Stimulated activated naive CD4-positive, alpha-beta T cell (primary cell): Measurements from ENCODE around the gene TMEM272.

Experiments used
- DNase-seq, 6 experiments: peaks; one replicate each; lab custom pipeline; 2025; lab: John Stamatoyannopoulos, UW

TMEM272 gene, protein sequence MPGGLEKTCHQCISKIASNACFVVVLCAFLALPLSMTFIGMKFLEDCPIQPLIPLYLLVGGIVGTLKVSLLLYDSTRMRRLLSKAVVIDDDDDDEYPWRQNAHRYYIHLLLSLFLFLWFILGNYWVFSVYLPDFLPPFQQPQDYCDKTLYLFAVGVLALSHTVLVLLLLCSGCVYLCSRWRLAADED

DNA sequence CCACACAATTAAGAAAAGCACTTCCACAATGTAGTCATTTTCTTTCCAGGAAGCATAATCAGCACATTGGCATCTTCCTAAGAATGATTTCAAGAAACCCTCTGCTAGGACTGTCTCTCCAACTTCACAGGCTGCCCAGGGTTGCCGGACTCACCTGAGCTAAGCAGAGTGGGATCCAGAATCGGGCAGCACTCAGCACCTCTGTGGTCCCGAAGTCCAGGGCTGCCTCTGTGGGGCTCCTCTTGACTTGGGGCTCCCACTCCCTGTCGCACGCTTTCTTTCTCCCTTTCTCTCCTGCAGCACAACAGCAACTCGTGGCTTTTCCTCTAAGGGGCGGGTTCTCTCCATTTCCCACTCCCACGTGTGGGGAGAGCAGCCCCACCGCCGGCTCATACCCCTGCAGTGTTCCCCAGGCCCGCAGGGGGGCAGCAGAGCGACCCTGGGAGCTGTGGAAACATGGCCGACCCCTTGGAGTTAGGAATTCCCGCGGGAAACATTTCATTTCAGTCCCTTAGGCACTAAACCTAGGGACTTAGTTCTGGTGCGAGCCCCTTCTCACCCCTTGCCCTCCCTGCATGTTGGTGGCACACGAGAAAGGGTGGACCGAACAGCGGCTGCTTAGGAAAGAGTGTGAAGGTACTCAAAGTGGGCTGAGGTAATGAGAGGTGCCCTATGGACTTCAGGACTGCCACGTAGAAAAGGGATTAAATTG is at the start of gene TMEM272:
Gene TMEM272 (minus strand): TSS at position 316 of the 712 bp plus-strand sequence. CDS start 6,647 bp downstream, outside the sequence.
- DNase-seq = peak in 5 of 6 experiments; percentile 13 to 51 (median 48)

DNA sequence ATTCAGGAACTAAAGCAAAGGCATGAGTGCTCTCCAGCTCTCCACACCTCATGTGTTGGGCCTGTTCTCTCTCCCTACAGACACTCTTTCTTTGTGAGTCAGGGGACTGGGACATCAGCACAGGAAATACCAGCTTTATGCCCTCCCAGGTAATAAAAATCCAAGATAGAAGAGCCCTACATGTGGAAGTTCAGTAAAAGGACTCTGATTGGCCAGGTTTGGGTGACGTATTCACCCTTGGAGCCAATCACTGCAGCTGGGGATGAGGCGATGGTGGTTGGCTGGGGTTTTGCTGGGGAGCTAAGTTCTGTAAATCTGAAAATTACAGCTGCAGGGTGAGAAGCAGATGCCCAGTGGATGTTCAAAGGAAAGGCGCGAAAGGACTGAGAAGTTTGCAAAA is 49.3 kb upstream of the TMEM272 start:
- no peak for DNase-seq

DNA sequence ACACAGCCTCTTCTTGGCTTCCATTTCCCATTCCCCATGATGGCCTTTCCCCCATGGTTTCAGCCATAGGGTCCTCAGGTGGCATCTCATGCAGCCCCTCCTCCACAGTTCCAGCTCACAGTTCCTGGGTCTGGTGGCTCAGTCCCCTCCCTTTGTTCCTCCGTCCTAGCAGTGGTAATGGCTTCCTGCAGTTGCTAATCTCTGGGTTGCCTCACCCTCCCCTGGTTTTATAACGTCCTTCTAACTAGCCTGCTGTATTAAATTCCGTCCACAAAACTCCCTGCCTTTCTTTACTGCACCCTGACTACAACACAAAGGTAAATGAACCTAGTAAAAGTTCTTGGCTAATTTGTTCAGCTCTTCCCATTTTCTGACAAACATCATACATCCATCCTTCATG is 47.7 kb upstream of the TMEM272 start:
- DNase-seq = no peak

DNA sequence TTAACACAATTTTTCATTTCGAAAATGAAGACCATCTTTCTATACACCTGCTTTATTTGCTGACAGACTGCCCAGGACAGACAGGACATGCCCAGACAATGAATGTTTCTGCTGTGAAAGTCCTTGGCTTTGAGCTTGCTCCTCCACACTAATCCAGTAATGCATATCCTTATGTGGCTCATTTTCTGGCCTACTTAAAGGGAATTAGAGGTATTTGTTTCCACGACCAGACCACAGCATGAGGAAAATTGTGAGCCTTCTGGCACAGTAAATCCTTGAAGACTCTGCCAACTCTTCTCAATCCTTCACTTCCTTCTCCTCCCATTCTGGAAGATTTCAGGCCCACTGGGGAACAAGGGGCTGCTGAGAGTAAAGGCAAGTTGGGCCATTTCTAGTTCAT is 42.5 kb upstream of the TMEM272 start:
- no peak for DNase-seq

DNA sequence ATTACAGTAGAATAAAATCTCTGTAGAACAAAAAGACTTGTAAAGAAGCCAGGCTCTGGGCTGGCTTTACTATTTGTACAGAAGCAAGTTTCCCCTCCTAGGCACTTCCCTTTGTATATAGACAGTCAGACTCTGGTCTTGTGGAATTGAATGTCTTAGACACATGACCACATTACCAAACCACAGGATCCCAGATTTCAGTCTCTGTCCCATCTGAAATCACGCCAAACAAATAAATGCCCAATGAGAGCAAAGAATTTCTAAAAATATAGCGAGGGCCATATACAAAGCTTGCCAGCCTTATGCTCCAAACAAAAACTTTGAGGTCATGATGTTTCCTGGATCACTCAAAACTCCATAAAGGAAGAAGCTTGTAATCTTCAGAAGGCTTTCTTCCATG is 40.7 kb upstream of the TMEM272 start:
- no peak for DNase-seq

DNA sequence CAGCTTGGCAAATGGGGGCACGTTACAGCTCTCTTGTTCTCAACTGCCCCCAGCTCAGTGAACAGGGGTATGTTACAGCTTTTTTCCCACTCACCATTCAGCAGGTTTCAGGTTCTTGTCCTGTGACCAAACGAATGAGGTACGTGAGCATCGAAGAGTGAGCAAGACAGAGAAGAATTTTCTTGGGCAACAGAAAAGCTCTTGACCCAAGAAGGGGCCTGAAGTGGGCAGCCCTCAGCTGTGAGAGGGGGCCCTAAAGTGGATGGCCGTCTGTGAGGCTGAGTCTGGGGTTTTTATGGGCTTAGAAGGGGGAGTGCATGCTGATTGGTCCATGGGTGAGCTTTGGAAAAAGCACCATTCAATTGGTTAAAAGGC is 38.2 kb upstream of the TMEM272 start:
- DNase-seq = no peak

DNA sequence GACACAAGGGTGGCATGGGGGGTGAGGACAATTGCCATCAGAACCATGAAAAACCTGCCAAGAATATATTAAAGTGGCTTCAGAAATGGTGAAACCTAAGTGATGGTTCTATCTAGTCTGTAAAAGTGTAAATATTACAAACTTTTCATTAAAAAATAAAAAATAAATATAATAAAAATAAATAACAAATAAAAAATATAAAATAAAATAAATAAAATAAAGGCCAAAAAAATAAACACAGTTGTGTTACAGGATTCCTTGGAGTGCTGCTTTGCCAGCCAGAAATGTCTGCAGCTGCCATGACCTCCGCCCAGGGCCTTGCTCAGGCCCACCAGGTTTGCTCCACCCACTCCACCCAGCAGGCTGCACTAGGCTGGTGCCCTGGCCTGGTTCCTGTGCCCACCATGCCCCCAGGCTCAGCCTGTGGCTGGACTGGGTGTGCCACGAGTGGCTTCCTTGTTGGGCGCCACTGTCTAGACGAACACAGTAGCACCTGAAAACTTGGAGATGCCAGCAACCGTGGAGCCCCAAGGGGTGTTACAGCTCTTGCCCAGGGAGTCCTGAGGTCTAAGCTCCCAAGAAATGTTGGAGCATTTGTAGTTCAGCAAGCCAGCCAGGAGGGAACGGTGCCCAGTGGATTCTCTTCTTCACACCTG is 37.7 kb upstream of the TMEM272 start:
- no peak for DNase-seq

DNA sequence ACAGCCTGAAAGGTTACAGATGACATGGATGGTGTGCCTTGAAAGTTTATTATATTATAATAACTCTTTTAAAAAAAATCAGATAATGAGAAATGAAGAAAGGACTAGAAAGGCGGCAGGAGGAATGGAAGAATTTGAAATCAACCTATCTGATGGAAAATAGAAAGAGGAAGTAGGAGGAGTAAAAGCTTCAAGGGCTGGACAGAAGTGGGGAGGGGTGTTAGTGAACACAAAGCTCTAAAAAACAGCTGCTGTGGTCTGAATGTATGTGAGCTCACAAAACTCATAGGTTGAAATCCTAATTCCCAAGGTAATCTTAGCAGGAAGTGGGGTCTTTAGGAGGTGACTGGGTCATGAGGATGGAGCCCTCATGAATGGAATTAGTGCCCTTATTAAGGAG is 36.3 kb upstream of the TMEM272 start:
- DNase-seq = no peak

DNA sequence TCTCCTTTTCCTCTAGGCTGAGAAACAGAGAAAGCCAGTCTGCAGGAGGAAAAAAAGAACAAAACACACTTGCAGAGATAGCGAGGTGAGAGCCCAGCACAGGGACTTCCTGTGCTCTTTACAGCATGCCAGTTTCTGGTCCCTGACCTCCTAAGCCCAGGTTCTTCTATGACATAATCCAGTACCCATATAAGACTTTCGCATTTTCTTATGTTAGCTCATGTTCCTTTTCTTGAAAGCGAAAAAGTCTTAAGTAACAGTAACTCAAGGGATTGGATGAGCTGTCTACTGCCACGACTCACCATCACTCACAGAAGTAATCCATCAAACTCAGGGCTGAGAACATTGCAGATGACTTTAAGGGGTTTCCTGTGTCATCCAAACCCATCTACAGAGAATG is 34.2 kb upstream of the TMEM272 start:
- no peak for DNase-seq

DNA sequence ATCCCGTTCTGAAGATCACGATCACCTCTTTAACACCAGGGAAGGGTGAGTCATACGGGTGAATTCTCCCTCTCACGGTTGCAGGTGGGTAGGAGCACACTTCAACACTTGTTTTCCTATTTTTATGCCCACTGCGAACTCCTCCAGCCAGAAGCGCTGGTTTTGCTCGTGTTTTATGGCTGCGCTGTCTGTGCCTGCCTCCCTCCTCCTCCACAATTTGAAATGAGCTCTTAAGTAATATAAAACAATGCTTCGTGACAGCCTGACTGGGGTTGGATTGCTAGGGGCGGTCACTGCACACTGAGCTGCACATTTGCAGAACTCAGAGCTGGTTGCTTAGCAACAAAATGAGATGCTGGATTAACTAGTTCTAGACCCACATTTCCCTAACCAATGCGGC is 29.7 kb upstream of the TMEM272 start:
- no peak for DNase-seq

DNA sequence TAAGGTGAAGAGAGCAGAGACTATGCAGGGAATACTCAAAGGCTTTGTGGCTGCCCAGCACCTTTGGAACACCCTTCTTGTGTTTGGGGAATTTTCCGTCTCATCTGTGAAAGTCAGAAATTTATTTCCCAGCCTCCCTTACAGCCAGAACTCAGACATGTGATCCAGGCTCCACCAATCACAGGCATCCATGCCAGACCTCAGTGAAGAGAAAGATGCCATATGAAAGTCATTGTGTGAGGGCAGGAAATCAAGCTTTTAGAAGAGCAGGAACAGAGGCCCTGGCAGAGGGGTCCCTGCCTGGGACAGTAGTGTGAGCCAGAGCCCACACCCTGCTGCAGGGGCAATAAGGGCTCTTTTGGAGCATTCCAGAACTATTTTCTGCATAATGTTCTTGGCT is 28.9 kb upstream of the TMEM272 start:
- DNase-seq = no peak

DNA sequence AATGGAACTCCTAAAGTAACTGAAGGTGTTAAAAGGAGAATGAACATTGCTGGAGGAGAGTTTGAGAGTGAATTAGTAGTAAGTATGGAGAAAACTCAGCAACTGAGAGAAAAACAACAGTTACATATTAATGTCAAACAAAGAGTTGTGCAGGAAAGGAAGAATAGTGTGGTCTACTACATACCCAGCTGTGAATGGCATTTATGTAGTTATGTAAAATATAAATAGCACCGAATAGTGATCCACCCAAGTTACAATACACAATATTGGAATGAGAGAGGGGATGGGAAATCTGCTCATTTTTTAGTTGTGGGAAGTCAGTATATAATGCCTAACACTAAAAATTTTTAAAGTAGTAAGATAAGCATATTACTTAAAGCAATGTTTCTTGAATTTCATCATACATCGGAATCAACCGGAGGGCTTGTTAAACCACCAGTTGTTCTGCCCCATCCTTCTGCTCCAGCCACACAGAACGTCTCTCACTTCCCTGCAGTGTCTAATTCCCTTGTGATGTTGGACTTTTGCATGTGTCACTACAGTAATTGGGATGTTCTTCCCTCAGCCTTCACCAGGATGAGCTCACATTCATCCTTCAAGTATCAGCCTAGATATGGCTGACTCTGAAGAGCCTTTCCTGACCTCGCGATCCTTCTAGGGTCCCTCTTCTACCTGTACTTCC is 28.3 kb upstream of the TMEM272 start:
- no peak for DNase-seq

DNA sequence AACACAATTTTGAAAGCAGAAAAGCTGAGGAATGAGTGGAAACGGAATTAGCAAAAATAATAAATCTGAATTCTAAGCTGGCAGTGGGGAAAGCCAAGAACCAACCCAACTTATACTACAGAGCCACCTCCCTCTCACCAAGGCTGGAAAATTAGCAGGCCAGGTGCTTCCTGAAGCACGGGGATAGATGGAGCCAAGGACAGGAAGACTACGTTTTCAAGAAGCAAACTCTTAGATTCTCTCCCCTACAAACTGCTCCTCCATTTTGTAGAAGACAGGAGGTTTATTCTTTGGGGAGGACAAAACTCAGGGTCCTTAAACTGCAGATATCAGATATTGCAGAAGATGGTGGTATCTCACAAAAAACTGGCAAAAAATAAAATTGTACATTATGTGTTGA is 25.6 kb upstream of the TMEM272 start:
- DNase-seq = no peak

DNA sequence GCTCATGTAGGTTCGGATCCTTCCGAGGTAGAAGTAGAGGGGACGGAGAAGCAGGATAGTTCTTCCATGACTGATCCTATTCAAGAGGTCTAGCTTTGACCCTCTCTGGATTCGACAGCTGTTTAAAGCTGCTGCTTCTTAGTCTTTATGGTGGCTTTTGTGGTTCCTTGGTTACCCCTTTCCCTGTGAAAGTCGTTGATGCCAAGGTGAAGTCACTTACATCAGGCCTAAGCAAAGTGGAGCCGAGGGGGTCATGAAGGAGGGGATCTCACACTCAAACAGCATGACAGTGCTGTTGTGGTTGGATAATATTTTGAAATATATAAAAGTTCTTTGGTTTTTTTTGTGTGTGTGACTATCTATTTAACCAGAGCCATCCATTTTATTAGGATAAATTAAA is 24.9 kb upstream of the TMEM272 start:
- no peak for DNase-seq

DNA sequence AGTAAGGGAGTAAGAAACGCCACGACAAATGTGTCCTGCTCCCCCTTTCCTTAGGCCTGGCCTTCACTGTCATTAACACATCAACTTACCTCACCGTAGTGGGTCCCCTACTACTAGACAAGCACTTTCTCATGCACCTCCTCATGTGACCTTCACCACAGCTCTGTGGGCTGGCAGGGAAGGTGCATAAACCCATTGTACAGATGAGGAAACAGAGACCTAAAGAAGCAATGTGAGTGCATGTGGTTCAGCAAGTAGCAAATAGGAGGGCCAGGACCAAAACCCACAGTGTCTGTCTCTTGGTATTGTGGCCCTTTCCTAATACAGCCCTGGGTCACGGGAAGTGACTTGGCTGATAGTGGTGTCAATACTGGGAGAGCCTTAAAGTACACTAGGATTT is 22.1 kb upstream of the TMEM272 start:
- no peak for DNase-seq

DNA sequence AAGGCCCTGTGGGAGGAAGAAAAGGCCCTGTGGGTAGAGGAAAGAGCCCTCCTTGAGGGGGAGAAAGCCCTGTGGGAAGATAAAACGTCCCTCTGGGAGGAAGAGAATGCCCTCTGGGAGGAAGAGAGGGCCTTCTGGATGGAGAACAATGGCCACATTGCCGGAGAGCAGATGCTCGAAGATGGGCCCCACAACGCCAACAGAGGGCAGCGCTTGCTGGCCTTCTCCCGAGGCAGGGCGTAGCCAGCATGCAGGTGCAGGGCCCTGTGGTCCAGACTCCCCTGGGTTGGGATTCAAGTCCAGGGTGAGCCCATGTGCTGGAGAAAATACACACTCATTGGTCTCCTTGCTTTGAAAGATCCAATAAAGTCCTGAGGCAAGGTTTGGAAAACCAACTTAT is 20.9 kb upstream of the TMEM272 start:
- DNase-seq = no peak

DNA sequence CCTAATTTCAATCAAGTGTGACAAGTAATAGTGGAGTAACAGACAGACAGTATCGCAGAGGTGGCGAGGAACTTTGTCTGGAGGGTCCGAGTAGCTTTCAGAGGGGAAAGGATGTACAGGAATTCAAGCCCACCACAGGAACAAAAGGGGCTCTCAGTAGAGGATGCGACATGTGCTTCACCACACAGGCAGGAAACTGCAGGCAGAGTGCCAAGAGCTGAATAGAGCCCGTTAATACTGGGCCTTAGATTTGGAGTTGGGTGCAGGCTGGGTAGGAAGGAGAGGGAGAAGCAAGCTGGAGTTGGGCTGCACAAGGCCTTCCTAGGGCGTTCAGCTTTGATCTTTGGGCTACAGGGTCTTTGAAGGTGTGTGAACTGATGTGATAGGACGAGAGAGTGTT is 18.0 kb upstream of the TMEM272 start:
- DNase-seq = peak in 1 of 6 experiments; percentile 5

DNA sequence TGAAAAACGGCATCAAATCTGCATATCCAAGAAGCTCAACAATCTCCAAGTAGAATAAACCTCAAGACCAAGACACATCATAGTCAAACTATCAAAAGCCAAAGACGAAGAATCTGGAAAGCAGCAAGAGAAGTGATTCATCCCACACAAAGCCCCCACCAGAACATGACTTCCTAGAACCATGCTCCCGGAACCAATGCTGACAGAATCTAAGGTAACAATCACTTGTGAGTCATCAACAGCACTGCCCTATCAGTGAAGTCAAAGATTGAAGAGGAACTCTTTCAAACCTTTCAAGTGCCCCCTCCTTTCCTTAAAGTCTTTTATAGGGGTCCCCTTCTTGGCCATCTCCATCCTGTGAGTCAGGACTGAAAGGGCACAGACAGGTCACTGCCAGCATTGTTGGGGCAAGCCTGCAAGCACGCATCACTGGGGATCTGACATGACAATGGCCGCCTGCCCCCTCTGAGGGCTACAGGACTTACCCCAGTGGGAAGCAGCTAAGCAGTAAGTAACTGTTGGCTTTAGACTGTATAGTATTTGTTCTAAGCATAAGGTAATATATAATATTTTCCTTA is 16.8 kb upstream of the TMEM272 start, which contains the start of gene CCDC70:
Gene CCDC70 (plus strand): TSS at position 247 of the 578 bp plus-strand sequence. CDS start 3,443 bp downstream, outside the sequence.
- DNase-seq = no peak

DNA sequence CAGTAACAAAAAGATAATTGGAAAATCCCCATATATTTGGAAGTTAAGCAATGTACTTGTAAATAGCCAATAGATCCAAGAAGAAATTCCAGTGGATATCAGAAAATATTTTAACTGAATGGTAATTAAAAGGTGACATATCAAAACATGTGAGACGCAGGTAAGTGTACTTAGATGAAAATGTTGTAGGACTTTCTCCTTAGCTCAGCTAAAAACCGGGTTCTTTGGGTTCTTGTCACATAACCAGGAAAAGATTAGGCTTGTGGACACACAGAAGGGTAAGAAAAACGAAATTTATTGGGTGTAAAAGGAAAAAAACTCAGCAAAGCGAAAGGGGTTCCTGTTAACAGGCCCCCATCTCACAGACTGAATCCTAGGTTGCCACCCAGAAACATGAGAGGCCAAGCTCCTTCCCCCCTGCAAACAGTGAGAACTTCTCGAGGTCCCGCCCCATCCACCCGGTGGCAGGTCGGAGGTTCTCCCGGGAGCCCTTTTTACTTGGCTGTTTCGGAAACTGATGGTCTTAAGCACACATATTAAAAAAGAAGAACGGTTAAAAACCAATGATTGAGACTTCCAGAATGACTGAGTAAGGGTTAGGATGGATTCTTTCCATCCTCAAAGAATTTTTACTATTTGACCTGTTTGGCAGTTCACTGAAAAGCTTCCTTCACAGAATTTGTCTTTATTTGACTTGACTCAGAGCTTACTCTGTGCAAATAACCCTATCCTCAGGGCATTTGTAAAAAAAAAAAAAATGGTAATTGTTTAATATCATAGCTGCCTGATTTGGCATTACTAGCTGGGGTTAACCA is 13.7 kb upstream of the TMEM272 start:
- no peak for DNase-seq

DNA sequence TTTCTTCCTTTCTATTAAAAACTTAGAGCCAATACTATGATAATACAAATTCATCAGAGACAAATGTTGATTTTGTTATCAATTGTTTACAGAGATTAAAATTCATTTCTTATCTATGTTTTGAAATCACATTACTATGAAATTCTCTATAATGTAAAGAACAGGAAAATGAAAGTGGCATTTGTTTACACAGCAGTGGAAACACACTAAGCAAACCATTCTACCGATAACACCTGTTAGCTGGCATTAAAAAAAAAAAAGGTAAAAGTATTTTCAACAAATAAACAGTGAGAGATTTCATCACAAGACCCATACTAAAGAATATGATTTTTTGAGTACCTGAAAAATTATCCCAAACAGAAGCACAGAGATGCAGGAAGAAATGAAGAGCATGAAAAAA is 12.0 kb upstream of the TMEM272 start:
- no peak for DNase-seq

DNA sequence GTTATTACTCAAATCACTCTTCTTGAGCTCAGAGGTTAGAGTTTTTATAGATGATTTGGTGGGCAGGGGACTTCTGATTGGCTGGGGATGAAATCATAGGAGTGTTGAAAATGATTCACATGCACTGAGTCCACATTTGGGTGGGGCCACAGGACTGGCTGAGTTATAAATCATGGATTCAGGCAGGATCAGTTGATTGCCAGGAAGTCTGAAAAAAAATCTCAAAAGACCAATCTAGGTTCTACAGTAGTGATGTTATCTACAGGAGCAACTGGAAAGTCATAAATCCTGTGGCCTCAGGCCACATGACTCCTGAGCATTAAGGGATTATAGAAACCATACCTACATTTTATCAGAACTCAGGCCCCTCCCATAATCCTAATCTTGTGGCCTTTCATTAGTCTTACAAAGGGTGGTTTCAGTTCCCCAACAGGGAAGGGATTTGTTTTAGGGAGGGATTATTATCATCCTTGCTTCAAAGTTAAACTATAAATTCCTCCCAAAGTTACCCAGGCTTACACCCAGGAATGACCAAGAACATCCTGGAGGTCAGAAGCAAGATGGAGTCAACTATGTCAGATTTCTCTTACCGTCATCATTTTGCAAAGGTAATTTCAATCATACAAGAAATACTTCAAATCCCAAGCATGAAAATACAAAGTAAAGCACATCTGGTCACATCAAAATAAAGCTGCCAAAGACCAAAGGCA is 11.2 kb upstream of the TMEM272 start:
- DNase-seq = no peak
